ENCODE data around the gene PRPF40A.

The PRPF40A gene

DNA sequence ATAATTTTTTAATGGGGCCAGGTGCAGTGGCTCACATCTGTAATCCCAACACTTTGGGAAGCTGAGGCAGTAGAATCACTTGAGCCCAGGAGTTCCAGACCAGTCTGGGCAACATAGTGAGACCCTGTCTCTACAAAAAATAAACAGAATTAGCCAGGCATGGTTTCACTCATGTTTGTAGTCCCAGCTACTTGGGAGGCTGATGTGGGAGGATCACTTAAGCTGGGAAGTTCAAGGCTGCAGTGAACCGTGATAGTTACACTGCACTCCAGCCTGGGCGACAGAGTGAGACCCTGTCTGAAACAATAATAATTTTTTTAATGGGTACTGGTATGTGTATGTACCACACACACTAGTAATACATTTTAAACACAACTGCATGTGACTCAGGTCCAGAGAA lies 3.5 kb upstream of the PRPF40A start:
- TF ChIP-seq, protein P1, sequence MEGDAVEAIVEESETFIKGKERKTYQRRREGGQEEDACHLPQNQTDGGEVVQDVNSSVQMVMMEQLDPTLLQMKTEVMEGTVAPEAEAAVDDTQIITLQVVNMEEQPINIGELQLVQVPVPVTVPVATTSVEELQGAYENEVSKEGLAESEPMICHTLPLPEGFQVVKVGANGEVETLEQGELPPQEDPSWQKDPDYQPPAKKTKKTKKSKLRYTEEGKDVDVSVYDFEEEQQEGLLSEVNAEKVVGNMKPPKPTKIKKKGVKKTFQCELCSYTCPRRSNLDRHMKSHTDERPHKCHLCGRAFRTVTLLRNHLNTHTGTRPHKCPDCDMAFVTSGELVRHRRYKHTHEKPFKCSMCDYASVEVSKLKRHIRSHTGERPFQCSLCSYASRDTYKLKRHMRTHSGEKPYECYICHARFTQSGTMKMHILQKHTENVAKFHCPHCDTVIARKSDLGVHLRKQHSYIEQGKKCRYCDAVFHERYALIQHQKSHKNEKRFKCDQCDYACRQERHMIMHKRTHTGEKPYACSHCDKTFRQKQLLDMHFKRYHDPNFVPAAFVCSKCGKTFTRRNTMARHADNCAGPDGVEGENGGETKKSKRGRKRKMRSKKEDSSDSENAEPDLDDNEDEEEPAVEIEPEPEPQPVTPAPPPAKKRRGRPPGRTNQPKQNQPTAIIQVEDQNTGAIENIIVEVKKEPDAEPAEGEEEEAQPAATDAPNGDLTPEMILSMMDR (IDR thresholded peaks at IDR 0.05), result no peak
- no peak overlapping the region for H3K4me3 ChIP-seq (ENCODE audit: low read depth in 1 of 2, low read length in 1 of 2)
- H3K4me1 ChIP-seq (ENCODE audit: control insufficient read depth in 1 of 2, insufficient read depth in 1 of 2, low read depth in 1 of 2, low read length in 1 of 2), result peaks cover 52 to 59% of the 10 kb centered on the region in 2 experiments
- H3K36me3 ChIP-seq, result no peaks in the 10 kb centered on the region
- no peak overlapping the region for H3K27ac ChIP-seq
- no peaks in the 10 kb centered on the region for H3K27me3 ChIP-seq
- H3K9me3 ChIP-seq, result no peaks in the 10 kb centered on the region

DNA sequence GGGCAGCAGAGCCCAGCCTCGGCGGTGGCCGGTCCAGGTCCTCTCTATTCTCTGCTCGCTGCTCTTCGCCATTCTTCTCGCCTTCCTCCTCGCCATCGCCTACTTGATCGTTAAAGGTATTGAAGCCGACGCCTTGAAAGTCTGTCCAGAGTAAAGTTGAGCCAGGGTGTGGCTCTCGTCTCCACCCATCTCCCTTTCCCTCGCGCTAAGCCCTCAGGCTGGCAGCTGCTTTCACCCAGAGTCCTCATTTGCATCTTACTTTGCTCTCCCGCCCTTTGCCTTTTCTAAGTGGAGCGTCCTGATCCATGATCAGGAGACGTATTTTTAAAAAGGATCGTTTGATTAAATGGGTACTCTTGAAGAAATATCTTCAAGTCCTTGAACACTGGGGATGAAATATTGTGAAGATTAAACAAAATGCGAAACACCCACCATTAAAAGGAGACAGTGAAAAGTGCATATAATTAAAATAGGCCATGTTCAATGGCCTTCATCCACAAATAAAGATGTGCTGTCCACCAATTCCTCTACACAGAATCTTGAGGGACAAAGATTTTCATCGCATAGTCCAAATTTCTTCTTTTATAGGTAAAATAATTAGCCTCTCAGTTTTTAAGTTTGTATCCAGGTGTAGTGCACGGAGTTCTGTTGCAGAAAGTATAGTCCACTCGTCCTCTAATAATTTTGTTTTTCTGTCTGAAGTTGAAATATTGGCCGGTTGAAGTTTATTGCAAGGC lies 1.8 kb upstream of the PRPF40A start:
- peaks cover 3% of the 10 kb centered on the region for H3K36me3 ChIP-seq
- H3K4me3 ChIP-seq (ENCODE audit: low read depth in 1 of 2, low read length in 1 of 2), result peak overlapping the region; percentile 96 to 98
- TF ChIP-seq, protein P1 (IDR thresholded peaks at IDR 0.05), result no peak
- peak overlapping the region; percentile 98 for H3K27ac ChIP-seq
- no peaks in the 10 kb centered on the region for H3K27me3 ChIP-seq
- no peaks in the 10 kb centered on the region for H3K9me3 ChIP-seq
- H3K4me1 ChIP-seq (ENCODE audit: control insufficient read depth in 1 of 2, insufficient read depth in 1 of 2, low read depth in 1 of 2, low read length in 1 of 2), result peaks cover 61 to 63% of the 10 kb centered on the region in 2 experiments

DNA sequence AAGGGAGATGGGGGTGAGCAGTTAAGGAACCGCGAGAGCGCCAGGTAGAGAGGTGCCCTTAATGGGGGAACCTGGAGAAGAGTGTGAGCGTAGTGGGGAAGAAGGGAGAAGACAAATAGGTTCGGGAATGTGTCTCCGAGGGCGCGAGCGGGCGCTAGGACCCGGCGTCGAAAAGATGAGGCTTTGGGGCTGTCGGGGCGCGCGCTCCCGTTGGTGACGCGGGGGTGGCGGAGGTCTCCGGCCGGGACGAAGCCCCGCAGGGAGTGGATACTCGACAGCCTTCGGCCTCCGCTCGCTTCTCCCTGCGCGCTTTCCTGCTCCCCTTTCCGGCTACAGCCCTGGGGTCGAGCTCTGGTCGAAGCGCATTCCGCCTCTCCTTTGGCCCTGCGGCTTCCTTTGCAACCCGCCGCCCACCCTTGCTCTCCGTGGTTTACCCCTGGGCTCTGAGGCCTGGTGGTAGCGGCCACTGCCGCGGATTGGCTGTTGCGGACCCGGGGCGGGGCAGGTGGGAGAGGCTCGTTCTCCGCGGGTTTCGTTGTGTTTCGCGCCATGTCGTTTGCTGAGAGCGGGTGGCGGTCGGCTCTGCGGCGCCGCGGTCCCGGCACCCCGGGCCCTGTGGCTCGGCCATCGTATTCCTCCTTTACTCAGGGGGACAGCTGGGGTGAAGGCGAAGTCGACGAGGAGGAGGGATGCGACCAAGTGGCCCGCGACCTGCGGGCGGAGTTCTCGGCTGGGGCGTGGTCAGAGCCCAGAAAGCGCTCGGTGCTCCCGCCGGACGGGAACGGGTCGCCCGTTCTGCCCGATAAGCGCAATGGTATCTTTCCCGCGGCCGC lies 1.0 kb upstream of the PRPF40A start, which contains the start of gene ARL6IP6:
Gene ARL6IP6, plus strand, starts transcription at position 545 of the 833 bp plus-strand sequence. Its CDS starts 5 bp downstream, at position 550.
- H3K4me1 ChIP-seq (ENCODE audit: control insufficient read depth in 1 of 2, insufficient read depth in 1 of 2, low read depth in 1 of 2, low read length in 1 of 2), result peaks cover 61 to 63% of the 10 kb centered on the region in 2 experiments
- peaks cover 10% of the 10 kb centered on the region for H3K36me3 ChIP-seq
- H3K27me3 ChIP-seq, result no peaks in the 10 kb centered on the region
- H3K4me3 ChIP-seq (ENCODE audit: low read depth in 1 of 2, low read length in 1 of 2), result peak within 1 kb of the TSS; percentile 96 to 98
- TF ChIP-seq, protein P1 (IDR thresholded peaks at IDR 0.05), result no peak
- H3K9me3 ChIP-seq, result no peaks in the 10 kb centered on the region
- H3K27ac ChIP-seq, result peak within 1 kb of the TSS; percentile 98

DNA sequence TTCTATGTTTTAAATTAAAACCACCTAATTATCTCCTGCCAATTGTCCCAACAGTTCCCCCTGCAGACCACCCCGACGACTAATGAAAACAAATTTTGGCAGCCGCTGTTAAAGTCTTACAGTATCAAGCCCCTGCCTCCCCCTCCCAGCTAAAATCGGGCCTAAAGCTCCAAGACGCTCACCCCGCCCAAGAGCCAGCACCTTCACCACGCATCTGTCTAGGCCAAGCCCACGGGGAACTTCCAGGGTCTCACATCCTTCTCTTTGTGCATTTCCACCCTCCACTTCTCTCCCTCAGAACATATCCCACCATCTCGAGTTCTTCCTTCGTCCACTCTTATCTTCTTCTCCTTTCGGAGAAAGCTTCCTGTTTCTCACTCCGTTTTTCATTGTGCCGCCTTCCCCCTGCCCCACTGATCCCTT lies 445 bp downstream of the PRPF40A start:
- peaks cover 14% of the 10 kb centered on the region for H3K36me3 ChIP-seq
- no peaks in the 10 kb centered on the region for H3K27me3 ChIP-seq
- H3K27ac ChIP-seq, result peak overlapping the region; percentile 98
- TF ChIP-seq, protein P1 (IDR thresholded peaks at IDR 0.05), result no peak
- H3K9me3 ChIP-seq, result no peaks in the 10 kb centered on the region
- H3K4me3 ChIP-seq (ENCODE audit: low read depth in 1 of 2, low read length in 1 of 2), result peak overlapping the region; percentile 96 to 98
- H3K4me1 ChIP-seq (ENCODE audit: control insufficient read depth in 1 of 2, insufficient read depth in 1 of 2, low read depth in 1 of 2, low read length in 1 of 2), result peaks cover 51 to 57% of the 10 kb centered on the region in 2 experiments

DNA sequence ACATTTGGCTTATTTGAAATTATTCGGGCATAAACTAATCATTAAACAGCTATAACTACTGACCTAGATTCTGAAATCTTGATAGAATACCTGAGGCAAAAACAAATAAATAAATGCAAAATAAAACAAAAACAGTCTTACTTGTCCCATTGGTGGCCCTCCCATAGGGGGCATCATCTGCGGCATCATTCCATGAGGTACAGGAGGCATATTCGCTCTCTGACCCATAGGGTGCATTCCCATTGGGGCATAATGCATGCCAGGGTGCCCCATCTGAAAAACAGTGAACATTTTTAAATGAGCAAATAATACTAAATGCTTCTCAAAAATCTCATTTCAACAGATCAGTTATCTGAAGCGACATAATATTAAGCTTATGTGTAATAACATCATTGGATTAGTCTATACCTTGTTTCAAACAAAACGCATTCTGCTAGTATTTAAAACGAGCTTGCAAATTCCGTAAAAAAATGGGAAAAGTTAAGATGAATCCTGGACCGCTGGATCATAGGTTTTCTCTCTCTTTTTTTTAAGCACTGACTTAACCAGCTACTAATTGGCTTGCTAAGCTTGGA lies 1.3 kb downstream of the PRPF40A start:
- Histone ChIP-seq H3K27me3 (no peaks in the 10 kb centered on the region), H3K9me3 (no peaks in the 10 kb centered on the region), H3K27ac (peak overlapping the region; percentile 98), H3K4me1 (ENCODE audit: control insufficient read depth in 1 of 2, insufficient read depth in 1 of 2, low read depth in 1 of 2, low read length in 1 of 2) (peaks cover 42 to 48% of the 10 kb centered on the region in 2 experiments), H3K4me3 (ENCODE audit: low read depth in 1 of 2, low read length in 1 of 2) (peak overlapping the region; percentile 96 to 98), H3K36me3 (peaks cover 16% of the 10 kb centered on the region)
- TF ChIP-seq, protein P1 (IDR thresholded peaks at IDR 0.05), result no peak

All from neutrophil (primary cell).